CD4-positive, alpha-beta T cell treated with Interleukin-6 at 100 ng/mL for 8 hours (primary cell): Measurements from ENCODE around the gene RAB44.

ENCODE experiments used
- DNase-seq: peaks from one replicate; pipeline ENCODE4 v3.0.0-alpha.2; 2020; ENCODE audit warnings: mixed read lengths, low spot score

RAB44 gene

DNA sequence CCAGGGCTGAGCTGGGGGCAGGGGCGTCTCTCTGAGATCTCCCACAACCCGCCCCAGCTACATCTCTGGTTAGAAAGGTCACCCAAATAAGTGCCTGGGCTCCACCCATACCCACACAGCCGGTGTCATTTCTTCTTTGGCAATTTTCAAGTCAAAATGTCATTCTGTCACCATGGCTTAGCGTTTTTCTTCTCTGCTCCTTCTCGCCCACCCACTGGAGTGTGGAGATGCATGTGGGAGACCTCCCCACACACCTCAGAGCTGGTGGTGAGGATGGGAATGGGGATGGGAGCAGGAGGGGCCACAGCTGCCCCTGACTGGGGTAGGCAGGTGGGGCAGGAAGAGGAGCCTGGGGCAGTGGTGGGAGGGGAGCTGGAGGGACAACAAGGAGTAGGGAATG is 78.5 kb downstream of the RAB44 start:
- DNase-seq: no peak

DNA sequence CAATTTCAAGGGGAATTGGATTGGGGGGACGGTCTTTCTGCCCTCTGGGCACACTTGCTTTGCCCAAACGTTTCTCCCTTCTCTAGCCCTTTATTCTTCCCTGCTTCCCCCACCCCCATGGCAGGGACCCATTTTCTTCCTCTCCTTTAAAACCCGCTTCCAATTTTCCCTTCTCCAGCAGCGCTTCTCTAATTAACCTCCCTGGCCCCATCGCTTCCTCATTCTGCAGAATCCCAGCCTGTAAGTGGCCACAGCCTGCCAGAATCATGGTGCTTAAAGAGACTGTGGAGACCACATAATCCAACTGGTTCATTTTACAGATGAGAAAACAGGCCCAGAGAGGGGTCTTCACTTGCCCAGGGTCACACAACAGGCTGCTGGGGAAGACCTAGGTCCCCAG is 80.2 kb downstream of the RAB44 start:
- DNase-seq: no peak

DNA sequence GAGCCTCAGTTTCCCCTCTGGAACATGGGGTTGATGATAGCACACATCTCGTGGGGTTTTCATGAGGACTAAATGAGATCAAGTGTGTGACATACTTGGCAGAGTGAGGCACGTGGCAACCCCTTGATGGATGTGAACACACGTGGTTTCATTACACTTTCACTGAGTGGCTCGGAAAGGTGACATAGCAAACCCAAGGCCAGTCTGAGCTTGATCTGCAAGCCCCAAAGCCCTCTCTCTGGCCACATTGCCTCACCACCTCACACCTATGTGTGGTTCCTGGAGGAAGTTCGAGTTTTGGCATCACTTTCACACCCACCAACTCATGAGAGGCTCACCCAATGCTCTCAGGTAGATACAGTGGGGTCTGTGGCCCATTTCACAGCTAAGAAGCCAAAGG is 81.6 kb downstream of the RAB44 start:
- no peak for DNase-seq

DNA sequence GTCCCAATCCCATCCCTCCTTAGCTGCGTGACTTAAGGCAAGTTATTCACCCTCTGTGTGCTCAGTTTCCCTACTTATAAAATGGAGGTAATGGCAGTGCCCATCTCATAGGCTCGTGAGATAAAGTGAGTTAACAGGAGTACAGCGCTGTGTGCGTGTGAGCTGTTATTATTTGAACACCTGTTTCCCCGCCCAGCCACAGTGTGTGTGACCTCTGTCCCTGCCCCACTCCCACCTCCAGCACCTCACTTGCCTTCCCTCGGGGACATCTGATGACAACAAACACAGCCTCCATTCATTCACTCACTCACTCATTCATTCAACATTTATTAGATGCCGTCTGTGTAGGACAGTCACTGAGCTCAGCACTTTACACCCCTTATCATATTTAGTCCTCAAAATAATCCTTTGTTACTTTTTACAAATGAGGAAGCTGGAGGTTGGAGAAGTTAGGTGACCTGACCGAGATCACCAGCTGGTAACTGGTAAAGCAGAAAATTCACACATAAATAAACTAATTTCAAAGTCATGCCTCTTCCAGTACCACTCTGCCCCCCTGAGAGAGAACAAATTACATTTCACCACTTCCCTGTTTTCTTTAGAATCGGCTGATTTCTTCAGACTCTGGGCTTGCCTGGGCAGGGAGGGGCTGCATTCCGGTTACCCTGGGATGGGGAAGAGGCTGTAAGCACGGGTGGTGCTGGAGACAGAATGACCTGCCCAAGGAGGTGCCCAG is 83.0 kb downstream of the RAB44 start:
- no peak for DNase-seq

DNA sequence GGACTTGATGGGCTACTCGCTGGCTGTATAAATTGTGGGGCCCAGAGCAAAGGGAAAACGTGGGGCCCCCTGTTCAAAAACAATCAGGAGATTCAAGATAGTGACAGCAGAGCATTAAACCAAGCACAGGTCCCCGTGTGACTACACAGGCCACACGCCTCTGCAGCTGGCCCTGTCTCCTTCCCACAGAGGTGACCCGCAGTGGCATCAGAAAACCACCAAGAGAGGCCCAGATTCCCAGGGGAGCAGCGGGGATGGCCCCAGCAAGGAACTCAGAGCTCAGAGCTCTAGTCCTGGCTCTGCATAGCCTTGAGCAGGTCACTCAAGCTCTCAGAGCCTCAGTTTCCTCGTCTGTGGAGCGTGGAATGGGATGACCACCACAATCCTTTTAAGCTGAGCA is 84.0 kb downstream of the RAB44 start:
- no peak for DNase-seq
